K562 (cell line): Measurements from ENCODE around the gene RNF213. TPM values are rescaled to one million over a fixed set of nuclear protein-coding genes. Genes with fewer than 3 reads are reported as not detected.

Source experiments
- LCOR ChIP-seq: sonication (generic); formaldehyde crosslinking; IDR thresholded peaks from 2 replicates; pipeline ENCODE4 v1.8.0; 2022; ENCODE audit warnings: mild to moderate bottlenecking, missing genetic modification reagents
- NFATC3 ChIP-seq: fragments of 450-650 bp; IDR thresholded peaks from 2 replicates; pipeline ENCODE4 v1.6.1; 2017; ENCODE audit warnings: mild to moderate bottlenecking
- SMARCB1 ChIP-seq: IDR thresholded peaks from 2 replicates; pipeline ENCODE4 v1.6.1; 2011; ENCODE audit warnings: improper control_type of control experiment, low read depth; ENCODE audit not compliant: insufficient read length
- SRF ChIP-seq, 2 experiments: fragments of 250-450, 450-650 bp in 1 of 2; sonication (Bioruptor Pico) in 1 of 2; sonication (generic) in 1 of 2; formaldehyde crosslinking; IDR thresholded peaks; 2 replicates each; pipeline versions ENCODE4 v1.5.0 to v1.5.1; 2020 to 2022; ENCODE audit warnings: mild to moderate bottlenecking in 1 of 2, missing genetic modification reagents in 1 of 2
- ZNF175 ChIP-seq: fragments of 200-800 bp; sonication (Bioruptor generic); IDR thresholded peaks from 2 replicates; pipeline ENCODE4 v1.6.1; 2016; ENCODE audit warnings: low read depth, mild to moderate bottlenecking, missing genetic modification characterization, missing compliant biosample characterization
- ZNF431 ChIP-seq: sonication (generic); formaldehyde crosslinking; IDR thresholded peaks from 2 replicates; pipeline ENCODE4 v1.8.0; 2022; ENCODE audit warnings: mild to moderate bottlenecking, missing genetic modification reagents
- polyA plus RNA-seq, 8 experiments: library from polyadenylated mRNA; depleted of rRNA in 4 of 8; stranded (reverse) in 5 of 8; unstranded in 3 of 8; fragments of >200 nt; fragmentation: Nextera tagmentation in 2 of 8; fragmentation: Illumina TruSeq in 1 of 8; extraction: Ambion mirVana in 2 of 8; extraction: Trizol in 1 of 8; gene quantifications; 2 replicates each; pipeline versions ENCODE4 v1.2.1 to v1.2.3, GENCODE V29; 2011 to 2014; ENCODE audit warnings: inconsistent platforms in 1 of 8, missing spikeins in 1 of 8
- total RNA-seq, 7 experiments: library from RNA; depleted of rRNA in 6 of 7; stranded (reverse); fragments of >200 nt in 6 of 7; fragmentation: Illumina TruSeq in 2 of 7; extraction: Trizol in 2 of 7; gene quantifications; 2 replicates each; pipeline versions ENCODE4 v1.2.1 to v1.2.3, GENCODE V29; 2011 to 2021; ENCODE audit warnings: low replicate concordance in 1 of 7
- TF ChIP-seq, protein P1 (sequence below), 2 experiments: fragments of 450-650 bp in 1 of 2; sonication (generic) in 1 of 2; formaldehyde crosslinking in 1 of 2; IDR thresholded peaks; 2 replicates each; pipeline versions ENCODE4 v1.7.1 to v1.9.0; 2016 to 2022; ENCODE audit warnings: inconsistent platforms in 1 of 2, mild to moderate bottlenecking in 1 of 2, missing genetic modification reagents in 1 of 2
- TF ChIP-seq, protein P2 (sequence below), 2 experiments: fragments of 450-650 bp; formaldehyde crosslinking in 1 of 2; IDR thresholded peaks; 2 replicates each; pipeline versions ENCODE4 v1.4.0 to v1.6.1; 2014 to 2020; ENCODE audit warnings: mild to moderate bottlenecking in 2 of 2, borderline replicate concordance in 1 of 2, low read depth in 1 of 2

RNF213 gene
- total and polyA plus RNA-seq, 9 of the 15 experiments (the other 6 are each of a cell fraction or from before 2014, with no cell fraction given) = 5.3 to 33.6 (median 17.9) TPM

DNA sequence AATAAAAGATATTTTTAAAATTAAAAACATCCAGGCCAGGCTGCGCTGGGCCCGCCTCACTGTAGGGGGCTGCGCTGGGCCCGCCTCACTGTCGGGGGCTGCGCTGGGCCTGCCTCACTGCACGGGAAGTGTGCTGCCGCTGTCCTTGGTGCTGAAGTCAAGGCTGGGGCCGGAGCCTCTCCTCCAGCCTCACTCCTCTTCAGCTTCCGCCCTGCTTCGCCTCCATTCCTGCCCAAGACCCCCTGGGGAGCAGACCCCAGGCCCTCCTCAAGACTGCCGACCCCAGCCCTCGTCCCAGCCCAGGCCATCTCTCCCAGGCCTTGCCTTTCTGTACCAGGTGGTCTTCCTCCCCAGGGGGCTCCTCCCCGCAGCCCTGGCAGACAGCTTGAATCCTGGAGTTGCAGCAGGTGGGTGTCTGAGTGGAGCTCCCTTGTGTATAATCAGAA is 180.5 kb downstream of the RNF213 start (continued):
- TF ChIP-seq, protein P1, sequence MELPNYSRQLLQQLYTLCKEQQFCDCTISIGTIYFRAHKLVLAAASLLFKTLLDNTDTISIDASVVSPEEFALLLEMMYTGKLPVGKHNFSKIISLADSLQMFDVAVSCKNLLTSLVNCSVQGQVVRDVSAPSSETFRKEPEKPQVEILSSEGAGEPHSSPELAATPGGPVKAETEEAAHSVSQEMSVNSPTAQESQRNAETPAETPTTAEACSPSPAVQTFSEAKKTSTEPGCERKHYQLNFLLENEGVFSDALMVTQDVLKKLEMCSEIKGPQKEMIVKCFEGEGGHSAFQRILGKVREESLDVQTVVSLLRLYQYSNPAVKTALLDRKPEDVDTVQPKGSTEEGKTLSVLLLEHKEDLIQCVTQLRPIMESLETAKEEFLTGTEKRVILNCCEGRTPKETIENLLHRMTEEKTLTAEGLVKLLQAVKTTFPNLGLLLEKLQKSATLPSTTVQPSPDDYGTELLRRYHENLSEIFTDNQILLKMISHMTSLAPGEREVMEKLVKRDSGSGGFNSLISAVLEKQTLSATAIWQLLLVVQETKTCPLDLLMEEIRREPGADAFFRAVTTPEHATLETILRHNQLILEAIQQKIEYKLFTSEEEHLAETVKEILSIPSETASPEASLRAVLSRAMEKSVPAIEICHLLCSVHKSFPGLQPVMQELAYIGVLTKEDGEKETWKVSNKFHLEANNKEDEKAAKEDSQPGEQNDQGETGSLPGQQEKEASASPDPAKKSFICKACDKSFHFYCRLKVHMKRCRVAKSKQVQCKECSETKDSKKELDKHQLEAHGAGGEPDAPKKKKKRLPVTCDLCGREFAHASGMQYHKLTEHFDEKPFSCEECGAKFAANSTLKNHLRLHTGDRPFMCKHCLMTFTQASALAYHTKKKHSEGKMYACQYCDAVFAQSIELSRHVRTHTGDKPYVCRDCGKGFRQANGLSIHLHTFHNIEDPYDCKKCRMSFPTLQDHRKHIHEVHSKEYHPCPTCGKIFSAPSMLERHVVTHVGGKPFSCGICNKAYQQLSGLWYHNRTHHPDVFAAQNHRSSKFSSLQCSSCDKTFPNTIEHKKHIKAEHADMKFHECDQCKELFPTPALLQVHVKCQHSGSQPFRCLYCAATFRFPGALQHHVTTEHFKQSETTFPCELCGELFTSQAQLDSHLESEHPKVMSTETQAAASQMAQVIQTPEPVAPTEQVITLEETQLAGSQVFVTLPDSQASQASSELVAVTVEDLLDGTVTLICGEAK (IDR thresholded peaks at IDR 0.05) = peak; percentile 61
- TF ChIP-seq, protein P1 (CRISPR knock-in tag; IDR thresholded peaks at IDR 0.05) = peak; percentile 41; the same call in 1 of the 2 replicates
- TF ChIP-seq, protein P2, sequence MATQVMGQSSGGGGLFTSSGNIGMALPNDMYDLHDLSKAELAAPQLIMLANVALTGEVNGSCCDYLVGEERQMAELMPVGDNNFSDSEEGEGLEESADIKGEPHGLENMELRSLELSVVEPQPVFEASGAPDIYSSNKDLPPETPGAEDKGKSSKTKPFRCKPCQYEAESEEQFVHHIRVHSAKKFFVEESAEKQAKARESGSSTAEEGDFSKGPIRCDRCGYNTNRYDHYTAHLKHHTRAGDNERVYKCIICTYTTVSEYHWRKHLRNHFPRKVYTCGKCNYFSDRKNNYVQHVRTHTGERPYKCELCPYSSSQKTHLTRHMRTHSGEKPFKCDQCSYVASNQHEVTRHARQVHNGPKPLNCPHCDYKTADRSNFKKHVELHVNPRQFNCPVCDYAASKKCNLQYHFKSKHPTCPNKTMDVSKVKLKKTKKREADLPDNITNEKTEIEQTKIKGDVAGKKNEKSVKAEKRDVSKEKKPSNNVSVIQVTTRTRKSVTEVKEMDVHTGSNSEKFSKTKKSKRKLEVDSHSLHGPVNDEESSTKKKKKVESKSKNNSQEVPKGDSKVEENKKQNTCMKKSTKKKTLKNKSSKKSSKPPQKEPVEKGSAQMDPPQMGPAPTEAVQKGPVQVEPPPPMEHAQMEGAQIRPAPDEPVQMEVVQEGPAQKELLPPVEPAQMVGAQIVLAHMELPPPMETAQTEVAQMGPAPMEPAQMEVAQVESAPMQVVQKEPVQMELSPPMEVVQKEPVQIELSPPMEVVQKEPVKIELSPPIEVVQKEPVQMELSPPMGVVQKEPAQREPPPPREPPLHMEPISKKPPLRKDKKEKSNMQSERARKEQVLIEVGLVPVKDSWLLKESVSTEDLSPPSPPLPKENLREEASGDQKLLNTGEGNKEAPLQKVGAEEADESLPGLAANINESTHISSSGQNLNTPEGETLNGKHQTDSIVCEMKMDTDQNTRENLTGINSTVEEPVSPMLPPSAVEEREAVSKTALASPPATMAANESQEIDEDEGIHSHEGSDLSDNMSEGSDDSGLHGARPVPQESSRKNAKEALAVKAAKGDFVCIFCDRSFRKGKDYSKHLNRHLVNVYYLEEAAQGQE (IDR thresholded peaks at IDR 0.05; ENCODE audit: borderline replicate concordance) = peak; percentile 99
- TF ChIP-seq, protein P2 (CRISPR knock-in tag; IDR thresholded peaks at IDR 0.05; ENCODE audit: low read depth) = peak; percentile 98
- TF ChIP-seq ZNF175 (CRISPR knock-in tag) (no peak), SMARCB1 (peak; percentile 86), ZNF431 (CRISPR knock-in tag) (no peak), LCOR (0 out of 2 replicates have a peak, but pooled peaks have one; percentile 35), NFATC3 (no peak), SRF (CRISPR knock-in tag; IDR thresholded peaks at IDR 0.05) (peak in 1 of 2 experiments; percentile 57; a peak in 1 of 4 replicates)
